HG03342 (cell line): ENCODE measurements around the gene RHD.
"Not testable (repeated sequence)": the region's sequence is repeated elsewhere in the genome, so short reads cannot be mapped to it uniquely, and the experiment has no call there.

Experiments used
- ATAC-seq: cut with Tn5 transposase; IDR thresholded peaks from one replicate; pipeline ENCODE4 v1.9.1; 2021; ENCODE audit warnings: mild to moderate bottlenecking, moderate library complexity; ENCODE audit not compliant: unreplicated experiment

RHD gene

DNA sequence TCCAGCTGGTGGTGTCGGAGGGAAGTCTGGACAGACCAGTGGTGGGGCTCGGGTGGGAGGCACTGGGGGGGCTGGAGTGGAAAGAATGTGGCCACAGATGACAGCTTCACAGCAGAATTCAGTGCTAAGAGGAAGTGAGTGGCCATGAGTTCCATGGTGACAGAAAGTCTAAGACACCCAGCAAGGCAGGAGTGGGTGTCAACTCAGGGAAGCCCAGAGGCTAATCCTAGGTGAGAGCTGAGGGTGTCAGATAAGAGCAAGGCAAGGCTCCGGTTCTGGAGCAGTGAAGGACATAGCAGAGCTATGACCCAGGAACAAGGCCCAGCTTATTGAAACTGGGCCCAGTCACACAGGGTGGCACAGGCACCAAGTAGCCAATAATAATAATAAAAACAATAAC, 30.0 kb downstream of the RHD start:
- ATAC-seq: not testable (repeated sequence)

DNA sequence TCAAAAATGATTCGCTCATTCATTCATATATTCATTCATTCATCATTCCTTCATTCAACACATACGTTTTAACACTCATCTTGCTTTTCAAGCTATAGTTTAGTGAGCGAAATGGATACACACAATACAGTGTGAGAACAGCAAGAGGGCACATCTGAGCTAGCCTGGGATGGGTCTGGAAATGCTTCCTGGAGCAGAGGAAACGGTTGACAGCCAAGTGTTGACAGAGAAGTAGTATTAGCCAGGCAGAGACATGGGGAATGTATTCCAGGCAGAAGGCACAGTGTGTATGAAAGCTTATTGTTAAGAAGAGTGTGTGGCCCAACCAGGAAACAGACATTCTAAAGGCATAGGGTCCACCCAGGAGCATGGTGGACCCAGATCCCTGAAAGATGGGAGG, 32.6 kb downstream of the RHD start:
- ATAC-seq: not testable (repeated sequence)

DNA sequence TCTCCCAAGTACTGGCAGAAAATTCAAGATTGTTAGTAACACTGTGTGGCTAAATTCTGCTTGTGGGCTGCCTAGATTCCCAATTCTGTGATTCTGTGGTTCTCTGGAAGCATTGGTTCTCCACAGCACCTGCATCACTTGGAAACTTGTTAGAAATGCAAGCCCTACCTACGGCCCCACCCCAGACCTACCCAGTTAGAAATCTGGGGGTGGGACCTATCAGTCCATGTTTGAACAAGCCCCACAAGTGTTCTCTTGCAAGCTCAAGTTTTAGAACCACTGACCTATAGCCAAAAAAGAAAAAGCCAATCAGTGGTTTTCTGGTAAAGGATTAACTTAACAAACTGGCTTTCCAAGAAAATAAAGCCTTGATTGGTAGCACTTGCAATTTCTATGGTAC, 35.9 kb downstream of the RHD start:
- not testable (repeated sequence) for ATAC-seq

DNA sequence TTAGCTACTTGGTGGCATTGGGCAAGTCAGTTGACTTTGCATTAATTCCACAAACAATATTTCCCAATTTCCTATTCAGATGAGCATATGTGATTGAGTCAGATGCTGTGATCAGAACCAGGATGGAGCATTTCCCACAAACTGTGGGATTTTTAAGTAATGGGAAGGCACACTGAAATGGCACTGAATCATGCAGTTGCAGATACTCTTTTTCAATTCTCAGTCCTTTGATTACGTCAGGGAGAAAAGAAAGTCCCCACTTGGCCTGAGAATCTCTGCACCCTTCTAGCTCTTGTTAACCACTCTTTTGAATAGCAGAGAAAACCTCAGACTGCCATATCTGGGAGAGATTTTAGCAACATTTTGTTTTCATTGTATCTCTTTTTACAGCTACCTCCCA, 36.8 kb downstream of the RHD start:
- not testable (repeated sequence) for ATAC-seq

DNA sequence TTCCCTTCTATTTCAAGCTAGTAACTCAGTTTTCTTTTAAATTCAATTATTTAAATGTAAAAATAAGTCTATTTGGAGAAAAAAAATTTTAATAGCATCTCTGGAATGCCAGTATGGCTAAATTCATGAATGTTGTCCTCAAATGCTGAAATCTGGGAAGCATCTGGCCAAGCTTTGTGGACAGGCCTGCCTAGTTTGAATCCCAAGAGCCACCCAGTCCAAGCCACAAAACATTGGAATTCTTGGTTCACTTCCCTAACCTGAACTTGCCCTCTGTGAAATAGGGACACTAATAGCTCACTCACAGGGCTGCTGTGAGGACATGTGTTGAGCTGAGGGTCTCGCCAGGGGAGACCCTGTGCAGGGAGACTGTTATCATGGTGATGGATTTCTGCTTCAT, 37.2 kb downstream of the RHD start:
- not testable (repeated sequence) for ATAC-seq

DNA sequence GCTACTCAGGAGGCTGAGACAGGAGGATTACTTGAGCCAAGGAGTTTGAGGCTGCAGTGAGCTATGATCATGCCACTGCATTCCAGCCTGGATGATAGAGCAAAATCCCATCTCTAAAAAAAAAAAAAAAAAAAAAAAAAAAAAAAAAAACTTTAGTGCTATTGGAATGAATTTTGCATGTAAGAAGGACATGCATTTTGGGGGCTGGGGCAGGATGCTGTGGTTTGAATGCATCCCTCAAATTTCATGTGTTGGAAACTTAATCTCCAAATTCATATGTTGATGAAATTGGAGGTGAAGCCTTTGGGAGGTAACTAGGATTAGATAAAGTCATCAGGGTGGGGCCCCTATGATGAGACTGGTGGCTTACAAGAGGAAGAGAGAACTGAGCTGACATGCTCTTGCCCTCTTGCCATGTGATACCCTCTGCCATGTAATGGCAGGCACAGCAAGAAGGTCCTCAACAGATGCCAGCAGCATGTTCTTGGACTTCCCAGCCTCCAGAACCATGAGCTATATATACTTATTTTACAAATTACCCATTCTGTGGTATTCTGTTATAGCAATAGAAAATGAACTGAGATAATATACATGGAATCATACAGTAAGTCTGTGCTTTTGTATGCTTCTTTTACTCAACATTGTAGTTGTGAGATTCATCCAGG, 40.6 kb downstream of the RHD start:
- ATAC-seq: not testable (repeated sequence)

DNA sequence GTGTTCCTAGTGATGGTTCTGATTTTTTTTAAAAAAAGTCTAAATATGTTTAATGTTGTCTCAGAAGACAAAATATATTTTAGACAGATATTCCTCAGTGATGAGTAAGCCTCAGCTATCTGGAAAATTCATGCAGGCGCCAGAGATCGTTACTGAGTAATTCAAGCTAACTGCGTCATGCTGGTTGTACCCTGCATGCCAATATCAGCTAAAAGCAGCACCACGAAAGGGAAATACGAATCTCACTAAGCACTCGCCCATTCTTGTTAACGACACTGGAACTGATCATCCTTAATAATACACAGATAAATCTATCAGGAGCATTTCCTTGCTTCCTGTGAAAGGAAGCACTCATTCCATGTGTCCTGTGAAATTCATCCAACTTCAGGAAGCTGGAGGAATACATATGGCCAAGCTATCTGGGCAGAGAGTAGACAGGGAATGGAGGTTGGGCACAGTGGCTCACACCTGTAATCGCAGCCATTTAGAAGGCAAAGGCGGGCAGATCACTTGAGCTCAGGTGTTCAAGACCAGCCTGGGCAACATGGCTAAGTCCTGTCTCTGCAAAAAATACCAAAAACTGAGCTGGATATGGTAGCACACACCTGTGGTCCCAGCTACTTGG, 48.1 kb downstream of the RHD start:
- ATAC-seq: not testable (repeated sequence)

DNA sequence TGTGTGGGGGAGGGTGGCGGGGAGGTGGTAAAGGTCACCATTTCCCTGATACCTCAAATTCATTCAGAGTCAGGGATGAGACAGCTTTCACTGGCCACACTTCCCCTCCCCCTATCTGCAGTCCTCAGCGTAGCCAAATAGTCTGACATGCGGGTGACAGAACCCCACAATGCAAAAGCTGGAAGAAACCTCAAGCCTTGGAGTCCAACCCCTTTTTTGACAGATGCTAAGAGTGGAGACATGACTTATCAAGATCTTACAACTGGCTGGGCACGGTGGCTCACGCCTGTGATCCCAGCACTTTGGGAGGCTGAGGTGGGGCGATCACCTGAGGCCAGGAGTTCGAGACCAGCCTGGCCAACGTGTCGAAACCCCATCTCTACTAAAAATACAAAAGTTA, 49.8 kb downstream of the RHD start:
- ATAC-seq: not testable (repeated sequence)

DNA sequence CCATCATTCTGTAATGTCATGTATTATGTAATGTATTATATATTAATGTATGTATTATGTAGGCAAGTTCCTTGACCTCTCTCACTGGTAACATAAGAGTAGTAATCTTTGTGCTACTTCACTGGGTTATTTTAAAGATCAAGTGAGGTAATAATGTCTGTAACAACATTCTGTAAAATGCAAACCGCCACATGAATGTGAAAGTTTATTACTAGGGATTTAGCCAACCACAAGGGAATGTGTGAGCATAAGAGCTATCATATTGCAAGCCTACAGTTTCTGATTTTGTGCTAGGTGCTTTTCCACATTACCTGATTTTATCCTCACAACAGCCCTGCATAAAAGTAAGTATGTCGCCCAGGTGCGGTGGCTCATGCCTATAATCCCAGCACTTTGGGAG, 52.1 kb downstream of the RHD start:
- not testable (repeated sequence) for ATAC-seq

DNA sequence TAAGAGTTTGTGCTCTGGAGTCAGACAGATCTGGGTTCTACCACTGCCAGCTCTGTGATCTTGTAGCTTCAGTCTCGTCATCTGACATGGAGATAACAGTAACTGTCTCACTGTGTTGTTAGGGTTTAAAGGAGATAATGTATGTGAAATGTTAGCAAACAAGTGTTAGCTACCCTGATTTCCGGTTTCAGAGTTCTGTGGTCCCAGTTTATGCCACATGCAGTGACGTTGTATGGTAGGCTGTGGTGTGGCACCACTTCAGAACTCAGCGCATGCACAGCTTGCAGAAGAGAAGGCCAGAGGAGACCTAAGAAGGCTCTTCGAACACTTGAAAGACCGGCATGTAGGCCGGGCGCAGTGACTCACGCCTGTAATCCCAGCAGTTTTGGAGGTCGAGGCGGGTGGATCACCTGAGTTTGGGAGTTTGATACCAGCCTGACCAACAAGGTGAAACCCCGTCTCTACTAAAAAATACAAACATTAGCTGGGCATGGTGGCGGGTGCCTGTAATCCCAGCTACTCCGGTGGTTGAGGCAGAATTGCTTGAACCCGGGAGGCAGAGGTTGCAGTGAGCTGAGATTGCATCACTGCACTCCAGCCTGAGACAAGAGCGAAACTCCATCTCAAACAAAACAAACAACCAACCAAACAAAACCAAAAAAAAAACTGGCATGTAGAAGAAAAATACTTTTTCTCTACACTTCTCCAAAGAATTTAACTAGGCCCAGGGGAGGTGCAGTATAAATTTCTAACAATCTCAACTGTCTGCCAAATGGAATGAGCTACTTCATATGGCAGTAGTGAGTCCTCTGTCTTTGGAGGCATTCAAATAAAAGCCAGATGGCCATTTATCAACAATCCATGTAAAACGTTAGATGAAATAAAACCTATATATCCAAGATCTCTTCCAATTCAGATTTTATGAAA, 55.8 kb downstream of the RHD start:
- not testable (repeated sequence) for ATAC-seq

DNA sequence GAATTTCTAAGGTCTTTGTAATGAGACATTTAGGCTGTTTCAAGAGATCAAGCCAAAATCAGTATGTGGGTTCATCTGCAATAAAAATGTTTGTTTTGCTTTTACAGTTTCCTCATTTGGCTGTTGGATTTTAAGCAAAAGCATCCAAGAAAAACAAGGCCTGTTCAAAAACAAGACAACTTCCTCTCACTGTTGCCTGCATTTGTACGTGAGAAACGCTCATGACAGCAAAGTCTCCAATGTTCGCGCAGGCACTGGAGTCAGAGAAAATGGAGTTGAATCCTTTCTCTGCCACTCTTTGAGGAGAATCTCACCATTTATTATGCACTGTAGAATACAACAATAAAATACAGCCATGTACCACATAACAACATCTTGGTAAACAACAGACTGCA, 56.5 kb downstream of the RHD start:
- not testable (repeated sequence) for ATAC-seq

DNA sequence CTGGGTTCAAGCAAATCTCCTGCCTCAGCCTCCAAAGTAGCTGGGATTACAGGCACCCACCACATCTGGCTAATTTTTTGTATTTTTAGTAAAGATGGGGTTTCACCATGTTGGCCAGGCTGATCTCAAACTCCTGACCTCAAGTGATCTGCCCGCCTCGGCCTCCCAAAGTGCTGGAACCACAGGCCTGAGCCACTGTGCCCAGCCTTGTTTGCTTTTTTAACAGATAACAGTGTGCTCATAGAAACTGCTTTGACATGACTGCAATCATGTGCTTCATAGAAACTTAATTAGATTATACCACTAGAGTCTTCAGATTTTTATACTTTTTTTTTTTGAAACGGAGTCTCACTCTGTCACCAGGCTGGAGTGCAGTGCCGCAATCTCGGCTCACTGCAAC, 57.0 kb downstream of the RHD start:
- not testable (repeated sequence) for ATAC-seq

DNA sequence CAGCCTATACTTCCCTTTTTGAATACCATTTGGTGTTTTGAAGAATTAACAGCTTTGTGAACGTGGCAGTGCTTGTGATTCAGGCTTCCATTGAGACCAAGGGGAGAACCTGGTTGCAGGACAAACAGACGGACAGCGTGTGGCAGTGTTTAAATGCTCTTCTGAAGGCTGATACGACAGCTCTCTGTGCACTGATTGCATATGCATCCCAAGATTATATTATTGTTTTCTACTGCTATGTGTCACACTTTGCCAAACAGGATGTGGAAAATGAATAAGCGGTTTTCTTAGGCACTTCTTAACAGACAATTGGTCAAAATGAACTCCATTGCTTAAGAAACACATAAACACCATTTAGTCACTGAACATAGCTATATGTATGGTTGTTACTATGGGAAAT, 57.6 kb downstream of the RHD start:
- ATAC-seq: not testable (repeated sequence)

DNA sequence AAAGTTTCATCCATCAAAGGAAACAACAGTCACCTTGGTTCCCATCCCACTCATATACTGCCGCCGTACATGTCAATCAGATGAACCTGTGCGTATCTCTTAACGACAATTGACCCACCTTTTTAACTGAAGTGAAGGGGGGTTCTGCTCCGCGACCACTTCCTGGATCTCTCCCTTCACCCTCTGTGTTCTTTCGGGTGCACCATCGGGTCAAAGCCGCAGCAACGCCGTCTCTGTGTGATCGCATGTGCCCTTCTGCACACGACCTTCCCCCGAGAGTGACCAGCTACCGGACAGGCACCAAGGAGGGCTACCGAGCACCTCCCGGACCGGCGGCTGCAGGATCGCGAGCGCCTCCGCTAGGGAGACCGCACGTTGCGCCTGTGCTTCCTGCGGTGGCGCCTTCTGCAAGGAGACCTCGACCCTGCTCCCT, 64.6 kb downstream of the RHD start:
- not testable (repeated sequence) for ATAC-seq

DNA sequence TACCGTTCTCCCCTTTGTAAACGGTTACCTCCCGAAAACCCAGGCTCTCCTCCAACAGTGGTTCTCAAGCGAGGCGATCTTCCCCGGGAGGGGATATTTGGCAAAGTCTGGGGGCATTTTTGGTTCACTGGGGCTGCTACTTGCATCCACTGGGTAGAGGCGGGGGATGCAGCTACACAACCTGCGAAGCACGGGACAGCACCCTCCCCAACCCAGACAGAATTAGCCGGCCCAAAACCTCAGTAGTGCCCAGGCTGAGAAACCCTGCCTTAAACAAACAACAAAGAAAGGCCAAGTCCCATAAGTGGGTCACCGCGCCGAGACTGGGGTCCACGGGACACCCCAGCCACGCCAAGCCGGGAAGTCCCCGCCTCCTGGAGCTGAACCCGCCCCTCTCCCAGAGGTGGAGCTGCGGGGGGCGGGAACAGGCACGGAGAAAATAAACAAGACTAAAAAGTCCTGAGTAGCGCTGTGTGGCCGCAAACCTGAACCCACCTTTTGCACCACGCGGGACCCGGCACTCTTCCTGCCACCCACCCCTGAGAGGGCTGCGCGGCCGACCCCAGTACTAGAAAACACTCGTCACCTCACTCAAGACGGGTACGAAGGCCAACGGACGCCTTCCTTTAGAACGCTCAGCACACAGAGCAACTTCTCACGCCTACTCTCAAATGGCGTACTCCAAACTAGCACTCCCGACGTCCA, 65.3 kb downstream of the RHD start:
- ATAC-seq: peak; percentile 35

DNA sequence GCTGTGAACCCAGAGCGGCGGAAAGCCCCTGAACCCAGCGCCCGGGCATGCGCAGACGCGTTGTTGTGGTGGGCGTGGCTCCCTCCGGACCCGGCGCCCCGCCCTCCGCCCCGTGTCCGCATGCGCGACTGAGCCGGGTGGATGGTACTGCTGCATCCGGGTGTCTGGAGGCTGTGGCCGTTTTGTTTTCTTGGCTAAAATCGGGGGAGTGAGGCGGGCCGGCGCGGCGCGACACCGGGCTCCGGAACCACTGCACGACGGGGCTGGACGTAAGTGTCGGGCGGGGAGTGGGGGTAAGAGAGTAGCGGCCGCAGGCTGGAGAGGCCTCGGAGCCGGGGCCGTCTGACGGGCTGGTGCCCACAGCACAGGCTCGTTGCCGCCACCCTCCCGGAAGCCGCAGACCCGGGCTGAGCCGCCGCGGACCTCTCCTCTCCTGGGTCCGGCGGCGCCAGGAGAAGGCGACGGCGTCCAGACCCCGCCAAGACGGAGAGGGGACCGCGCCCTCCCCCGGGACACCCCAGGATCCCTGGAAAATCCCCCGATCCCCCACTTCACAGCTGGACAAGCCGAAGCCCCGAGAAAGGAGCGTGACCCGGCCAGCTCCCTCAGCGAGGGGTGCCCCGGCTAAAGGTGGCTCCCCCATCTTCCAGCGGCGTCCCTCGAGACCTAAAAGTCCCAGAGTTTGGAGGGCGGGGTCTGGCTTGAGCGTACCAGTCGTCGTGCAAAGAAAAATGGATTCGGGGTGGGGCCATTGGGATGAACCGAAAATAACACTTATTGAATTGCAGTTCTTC, 66.1 kb downstream of the RHD start, which contains the start of gene TMEM50A:
TSS of gene TMEM50A (plus strand) at position 147 of the 794 bp plus-strand sequence. CDS start 2,153 bp downstream, outside the sequence.
- ATAC-seq: peak; percentile 62

DNA sequence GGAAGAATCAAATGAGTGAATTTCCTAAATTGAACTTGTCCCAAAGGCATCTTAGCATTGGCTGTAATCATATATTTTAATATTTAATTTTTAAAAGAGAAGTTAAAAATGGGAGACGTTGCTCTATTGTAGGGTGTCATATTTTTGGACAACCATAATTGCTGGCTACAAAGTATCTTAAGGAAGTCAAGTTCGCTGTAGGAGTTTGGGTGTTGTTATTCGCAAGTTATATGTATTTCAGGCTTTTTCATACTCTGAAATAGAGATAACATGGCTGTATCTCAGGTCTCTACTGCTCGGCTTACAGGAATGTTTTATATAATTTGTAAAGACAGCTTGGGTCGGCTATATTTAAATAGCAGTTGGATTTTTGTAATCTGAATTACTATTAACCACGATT, 66.7 kb downstream of the RHD start:
- no peak for ATAC-seq

DNA sequence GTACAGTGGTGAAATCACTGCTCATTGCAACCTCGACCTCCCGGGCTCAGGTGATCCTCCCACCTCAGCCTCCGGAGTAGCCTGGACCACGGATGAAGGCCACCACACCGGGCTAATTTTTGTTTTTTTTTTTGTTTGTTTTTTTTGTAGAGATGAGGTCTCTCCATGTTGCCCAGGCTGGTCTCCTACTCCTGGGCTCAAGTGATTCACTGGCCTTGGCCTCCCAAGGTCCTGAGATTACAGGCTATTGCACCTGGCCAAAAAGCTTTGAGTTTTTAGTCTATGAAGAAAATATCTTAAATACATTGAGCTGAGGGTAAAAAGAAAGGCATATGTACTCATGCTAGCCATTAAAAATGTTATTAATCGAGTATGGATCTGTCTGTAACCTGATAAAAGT, 69.4 kb downstream of the RHD start:
- no peak for ATAC-seq

DNA sequence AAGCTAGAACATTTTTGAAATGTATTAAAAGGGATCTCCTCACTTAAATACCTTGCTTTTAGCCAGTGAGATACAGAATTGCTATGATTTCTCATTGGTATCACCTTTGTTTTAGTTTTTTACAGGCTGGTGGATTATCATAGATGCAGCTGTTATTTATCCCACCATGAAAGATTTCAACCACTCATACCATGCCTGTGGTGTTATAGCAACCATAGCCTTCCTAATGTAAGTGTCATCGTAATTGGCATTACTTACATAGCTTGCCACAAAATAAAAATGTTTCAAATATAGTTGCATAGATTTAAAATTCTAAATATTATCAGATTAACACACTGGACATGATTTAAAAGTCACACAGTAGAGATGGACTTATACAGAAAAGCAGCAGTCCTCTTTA, 70.5 kb downstream of the RHD start:
- ATAC-seq: no peak

DNA sequence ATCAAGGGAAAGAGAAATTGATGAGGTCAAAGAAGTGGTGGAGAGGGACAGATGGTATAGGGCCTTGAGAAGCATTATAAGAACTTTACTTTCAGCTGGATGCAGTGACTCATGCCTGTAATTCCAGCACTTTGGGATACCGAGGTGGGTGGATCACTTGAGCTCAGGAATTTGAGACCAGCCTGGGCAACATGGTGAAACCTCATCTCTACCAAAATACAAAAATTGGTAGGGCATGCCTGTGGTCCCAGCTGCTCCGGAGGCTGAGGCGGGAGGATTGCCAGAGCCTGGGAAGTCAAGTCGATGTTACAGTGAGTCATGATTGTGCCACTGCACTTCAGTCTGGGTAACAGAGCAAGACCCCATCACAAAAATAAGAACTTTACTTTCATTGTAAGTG, 71.6 kb downstream of the RHD start:
- ATAC-seq: no peak
